HEK293 (cell line): Measurements from ENCODE around the gene CBR4.

Source experiments
- CTCF ChIA-PET: fragments of 350-600 bp; formaldehyde crosslinking; extraction: SDS; loops from one replicate; lab custom pipeline; 2021; ENCODE audit warnings: antibody characterized with exemption; lab: Yijun Ruan, JAX
- POLR2A ChIA-PET: fragments of 300-600 bp; formaldehyde crosslinking; extraction: SDS; loops from one replicate; lab custom pipeline; 2020; ENCODE audit warnings: antibody characterized with exemption, inconsistent platforms; lab: Yijun Ruan, JAX
- H3K27ac ChIP-seq: fragments of 200-500 bp; sonication (Bioruptor generic); 2 replicates; pipeline ENCODE4 v1.5.1; 2014; ENCODE audit warnings: low read depth, low read length, control low read depth, inconsistent platforms; ENCODE audit errors: extremely low read depth
- H3K36me3 ChIP-seq, 2 experiments: fragments of 200-500 bp in 1 of 2; sonication (Bioruptor generic) in 1 of 2; 1 replicate in 1 of 2; 2 replicates in 1 of 2; pipeline ENCODE4 v1.5.1; 2014 to 2017; ENCODE audit warnings: inconsistent platforms in 2 of 2, low read length in 2 of 2; ENCODE audit not compliant: control insufficient read depth in 2 of 2, insufficient read depth in 1 of 2
- H3K4me1 ChIP-seq: fragments of 200-500 bp; sonication (Bioruptor generic); 2 replicates; pipeline ENCODE4 v1.5.1; 2014; ENCODE audit warnings: mild to moderate bottlenecking, low read length, inconsistent platforms; ENCODE audit not compliant: control insufficient read depth, insufficient read depth
- H3K4me3 ChIP-seq: 2 replicates; pipeline ENCODE4 v1.5.1; 2011; ENCODE audit warnings: low read depth, mild to moderate bottlenecking, control low read depth, low read length, moderate library complexity
- H3K9me3 ChIP-seq: fragments of 200-500 bp; sonication (Bioruptor generic); 2 replicates; pipeline ENCODE4 v1.5.1; 2014; ENCODE audit warnings: low read depth, low read length, inconsistent platforms; ENCODE audit not compliant: control insufficient read depth, insufficient read depth
- AEBP2 ChIP-seq: fragments of 450-650 bp; formaldehyde crosslinking; IDR thresholded peaks from 2 replicates; pipeline ENCODE4 v1.5.1; 2016; ENCODE audit warnings: missing biosample characterization, missing genetic modification characterization, borderline replicate concordance
- FEZF1 ChIP-seq: fragments of 450-650 bp; formaldehyde crosslinking; IDR thresholded peaks from 2 replicates; pipeline ENCODE4 v1.5.1; 2016; ENCODE audit warnings: missing biosample characterization, missing genetic modification characterization
- GLI2 ChIP-seq: fragments of 450-650 bp; formaldehyde crosslinking; IDR thresholded peaks from 2 replicates; pipeline ENCODE4; 2017; ENCODE audit warnings: missing biosample characterization, missing genetic modification characterization, low read depth, borderline replicate concordance
- IKZF3 ChIP-seq: fragments of 450-650 bp; IDR thresholded peaks from 2 replicates; pipeline ENCODE4 v1.5.0; 2018; ENCODE audit warnings: missing biosample characterization, mild to moderate bottlenecking, missing genetic modification characterization, moderate library complexity
- KLF10 ChIP-seq: fragments of 450-650 bp; IDR thresholded peaks from 2 replicates; pipeline ENCODE4 v1.5.1; 2018; ENCODE audit warnings: missing biosample characterization, mild to moderate bottlenecking, missing genetic modification characterization
- KLF17 ChIP-seq: fragments of 450-650 bp; formaldehyde crosslinking; IDR thresholded peaks from 2 replicates; pipeline ENCODE4 v1.5.1; 2016; ENCODE audit warnings: missing biosample characterization, missing genetic modification characterization
- KLF8 ChIP-seq: fragments of 450-650 bp; formaldehyde crosslinking; IDR thresholded peaks from 2 replicates; pipeline ENCODE4 v1.5.1; 2016; ENCODE audit warnings: missing biosample characterization, missing genetic modification characterization
- ZBTB11 ChIP-seq: fragments of 450-650 bp; formaldehyde crosslinking; conservative IDR thresholded peaks from 2 replicates; pipeline ENCODE4 v1.5.1; 2016; ENCODE audit warnings: low read depth, missing biosample characterization, missing genetic modification characterization
- ZBTB20 ChIP-seq: fragments of 450-650 bp; formaldehyde crosslinking; IDR thresholded peaks from 2 replicates; pipeline ENCODE4 v1.5.1; 2016; ENCODE audit warnings: missing biosample characterization, missing genetic modification characterization
- ZIC2 ChIP-seq: fragments of 450-650 bp; formaldehyde crosslinking; IDR thresholded peaks from 2 replicates; pipeline ENCODE4 v1.5.1; 2016; ENCODE audit warnings: missing biosample characterization, missing genetic modification characterization
- ZNF10 ChIP-seq: fragments of 450-650 bp; formaldehyde crosslinking; IDR thresholded peaks from 2 replicates; pipeline ENCODE4 v1.5.1; 2017; ENCODE audit warnings: missing biosample characterization, missing genetic modification characterization
- ZNF157 ChIP-seq: fragments of 450-650 bp; formaldehyde crosslinking; IDR thresholded peaks from 2 replicates; pipeline ENCODE4 v1.5.1; 2016; ENCODE audit warnings: missing biosample characterization, missing genetic modification characterization
- ZNF174 ChIP-seq: fragments of 450-650 bp; formaldehyde crosslinking; IDR thresholded peaks from 2 replicates; pipeline ENCODE4 v1.5.0; 2017; ENCODE audit warnings: missing biosample characterization, mild to moderate bottlenecking, missing genetic modification characterization
- ZNF175 ChIP-seq: fragments of 450-650 bp; formaldehyde crosslinking; IDR thresholded peaks from 2 replicates; pipeline ENCODE4 v1.5.1; 2016; ENCODE audit warnings: missing biosample characterization, missing genetic modification characterization
- ZNF239 ChIP-seq: fragments of 450-650 bp; formaldehyde crosslinking; IDR thresholded peaks from 2 replicates; pipeline ENCODE4 v1.5.1; 2016; ENCODE audit warnings: missing biosample characterization, missing genetic modification characterization
- ZNF24 ChIP-seq: fragments of 450-650 bp; formaldehyde crosslinking; IDR thresholded peaks from 2 replicates; pipeline ENCODE4 v1.5.1; 2016; ENCODE audit warnings: missing biosample characterization, missing genetic modification characterization
- ZNF335 ChIP-seq: fragments of 450-650 bp; formaldehyde crosslinking; conservative IDR thresholded peaks from 2 replicates; pipeline ENCODE4 v1.5.1; 2016; ENCODE audit warnings: missing biosample characterization, missing genetic modification characterization
- ZNF341 ChIP-seq: fragments of 450-650 bp; formaldehyde crosslinking; IDR thresholded peaks from 2 replicates; pipeline ENCODE4; 2016; ENCODE audit warnings: low read depth, missing biosample characterization, missing genetic modification characterization
- ZNF354C ChIP-seq: fragments of 450-650 bp; formaldehyde crosslinking; IDR thresholded peaks from 2 replicates; pipeline ENCODE4 v1.5.1; 2016; ENCODE audit warnings: missing biosample characterization, missing genetic modification characterization, low read depth, borderline replicate concordance
- ZNF433 ChIP-seq: fragments of 450-650 bp; formaldehyde crosslinking; IDR thresholded peaks from 2 replicates; pipeline ENCODE4 v1.5.1; 2016; ENCODE audit warnings: missing biosample characterization, missing genetic modification characterization, low read depth
- ZNF473 ChIP-seq: fragments of 450-650 bp; formaldehyde crosslinking; IDR thresholded peaks from 2 replicates; pipeline ENCODE4 v1.5.1; 2017; ENCODE audit warnings: missing biosample characterization, missing genetic modification characterization
- ZNF48 ChIP-seq: fragments of 450-650 bp; formaldehyde crosslinking; IDR thresholded peaks from 2 replicates; pipeline ENCODE4 v1.5.1; 2016; ENCODE audit warnings: missing biosample characterization, missing genetic modification characterization
- ZNF560 ChIP-seq: fragments of 450-650 bp; formaldehyde crosslinking; IDR thresholded peaks from 2 replicates; pipeline ENCODE4 v1.5.1; 2017; ENCODE audit warnings: missing biosample characterization, missing genetic modification characterization, borderline replicate concordance
- ZNF561 ChIP-seq: fragments of 450-650 bp; IDR thresholded peaks from 2 replicates; pipeline ENCODE4 v1.5.1; 2018; ENCODE audit warnings: missing biosample characterization, missing genetic modification characterization, borderline replicate concordance
- ZNF624 ChIP-seq: fragments of 450-650 bp; formaldehyde crosslinking; IDR thresholded peaks from 2 replicates; pipeline ENCODE4 v1.5.1; 2017; ENCODE audit warnings: missing biosample characterization, missing genetic modification characterization
- ZNF677 ChIP-seq: fragments of 450-650 bp; IDR thresholded peaks from 2 replicates; pipeline ENCODE4 v1.5.0; 2018; ENCODE audit warnings: missing biosample characterization, mild to moderate bottlenecking, missing genetic modification characterization, moderate library complexity
- ZSCAN18 ChIP-seq: fragments of 450-650 bp; formaldehyde crosslinking; IDR thresholded peaks from 2 replicates; pipeline ENCODE4 v1.5.1; 2016; ENCODE audit warnings: missing biosample characterization, missing genetic modification characterization
- ZSCAN30 ChIP-seq: fragments of 450-650 bp; IDR thresholded peaks from 2 replicates; pipeline ENCODE4 v1.5.1; 2018; ENCODE audit warnings: missing biosample characterization, mild to moderate bottlenecking, missing genetic modification characterization, moderate library complexity

CBR4 gene

GRCh38 chr4:169010125-169011023, at the start of gene CBR4 (continued):
- TF ChIP-seq AEBP2 (tag by site-specific recombination), result no peak
- TF ChIP-seq ZNF624 (tag by site-specific recombination), result no peak
- no peak for TF ChIP-seq ZNF239 (tag by site-specific recombination)
- peak; percentile 46; the same call in 1 of the 2 replicates for TF ChIP-seq KLF8 (tag by site-specific recombination)
- TF ChIP-seq ZSCAN30, result no peak
- peak; percentile 21; the same call in 1 of the 2 replicates for TF ChIP-seq ZBTB20 (tag by site-specific recombination)
- peak; percentile 70 for TF ChIP-seq ZBTB11
- TF ChIP-seq ZNF433, result no peak
- TF ChIP-seq ZNF335 (tag by site-specific recombination), result peak; percentile 57
- TF ChIP-seq ZNF341 (tag by site-specific recombination), result peak; percentile 89
- TF ChIP-seq FEZF1 (tag by site-specific recombination), result peak; percentile 45
- no peak for TF ChIP-seq ZNF677 (tag by site-specific recombination)
- no peak for TF ChIP-seq ZNF157 (tag by site-specific recombination)
- no peak for TF ChIP-seq KLF10 (tag by site-specific recombination)

GRCh38 chr4:169059306-169060211, 49.5 kb upstream of the CBR4 start:
- CTCF ChIA-PET, result interaction anchor here (0.7 kb wide), 1 partner anchor 332 kb away, joined by 3 read pairs; no protein-coding TSS in a partner anchor
- POLR2A ChIA-PET, result interaction anchor here (0.6 kb wide), 1 partner anchor 49 kb away, joined by 4 read pairs; the partner anchor contains the start of gene CBR4
- Histone ChIP-seq H3K4me3 (no peak overlapping the region), H3K27ac (no peak overlapping the region), H3K9me3 (no peaks in the 10 kb centered on the region), H3K36me3 (no peaks in the 10 kb centered on the region), H3K4me1 (no peaks in the 10 kb centered on the region; the same call in 1 of the 2 replicates)
- no peak for TF ChIP-seq ZNF24 (tag by site-specific recombination)
- no peak for TF ChIP-seq IKZF3
- no peak for TF ChIP-seq ZNF354C (tag by site-specific recombination)
- TF ChIP-seq ZNF561, result no peak
- TF ChIP-seq ZNF174 (tag by site-specific recombination), result no peak
- no peak for TF ChIP-seq ZNF473 (tag by site-specific recombination)
- TF ChIP-seq ZIC2, result no peak
- no peak for TF ChIP-seq ZNF560 (tag by site-specific recombination)
- no peak for TF ChIP-seq GLI2 (tag by site-specific recombination)
- TF ChIP-seq ZNF175 (tag by site-specific recombination), result no peak
- no peak for TF ChIP-seq ZNF48
- TF ChIP-seq ZNF10 (tag by site-specific recombination), result no peak
- no peak for TF ChIP-seq ZSCAN18
- no peak for TF ChIP-seq KLF17
